Renal pelvis (tissue), 4 donors: ENCODE measurements around the gene MAP1LC3A. TPM values are rescaled to one million over a fixed set of nuclear protein-coding genes. Genes with fewer than 3 reads are reported as not detected.

Experiments used
- DNase-seq: peaks from one replicate; pipeline ENCODE4 v3.0.0-alpha.2; 2013
- polyA plus RNA-seq, 3 donors: library from polyadenylated mRNA; unstranded; fragments of 120-200 nt; gene quantifications; one replicate each; pipeline ENCODE4 v1.2.1, GENCODE V29; 2013; ENCODE audit not compliant: insufficient read length in 3 of 3

Gene MAP1LC3A
- polyA plus RNA-seq, 3 donors, result 30.9 to 34.2 (median 31.7) TPM

DNA sequence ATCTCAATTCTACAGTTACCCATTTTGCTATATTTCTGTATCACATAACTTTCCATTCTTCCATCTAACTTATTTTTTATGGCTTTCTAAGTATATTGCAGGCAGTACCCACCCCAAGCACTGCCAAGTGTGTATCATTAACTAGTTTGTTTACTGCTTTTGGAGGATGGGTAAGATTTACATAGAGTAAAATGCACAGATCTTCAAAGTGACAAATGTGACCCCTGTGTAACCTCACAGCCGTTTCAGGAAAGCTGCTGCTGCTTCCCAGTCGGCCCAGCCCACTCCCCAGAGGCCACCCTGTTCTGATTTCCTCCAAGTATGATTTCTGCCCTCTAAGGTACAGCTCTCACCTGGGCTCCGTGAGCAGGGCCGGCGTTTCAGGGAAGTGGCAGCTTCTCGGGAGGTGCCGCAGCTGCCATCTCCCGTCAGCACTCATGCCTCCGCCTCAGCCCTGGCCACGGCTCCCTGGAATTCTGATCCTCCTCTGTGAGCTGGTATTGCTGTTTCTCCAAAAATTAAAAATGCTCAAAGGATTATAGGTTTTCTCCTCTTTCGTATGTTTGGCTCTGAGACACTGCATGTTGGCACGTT, 15.0 kb upstream of the MAP1LC3A start:
- DNase-seq, result no peak

DNA sequence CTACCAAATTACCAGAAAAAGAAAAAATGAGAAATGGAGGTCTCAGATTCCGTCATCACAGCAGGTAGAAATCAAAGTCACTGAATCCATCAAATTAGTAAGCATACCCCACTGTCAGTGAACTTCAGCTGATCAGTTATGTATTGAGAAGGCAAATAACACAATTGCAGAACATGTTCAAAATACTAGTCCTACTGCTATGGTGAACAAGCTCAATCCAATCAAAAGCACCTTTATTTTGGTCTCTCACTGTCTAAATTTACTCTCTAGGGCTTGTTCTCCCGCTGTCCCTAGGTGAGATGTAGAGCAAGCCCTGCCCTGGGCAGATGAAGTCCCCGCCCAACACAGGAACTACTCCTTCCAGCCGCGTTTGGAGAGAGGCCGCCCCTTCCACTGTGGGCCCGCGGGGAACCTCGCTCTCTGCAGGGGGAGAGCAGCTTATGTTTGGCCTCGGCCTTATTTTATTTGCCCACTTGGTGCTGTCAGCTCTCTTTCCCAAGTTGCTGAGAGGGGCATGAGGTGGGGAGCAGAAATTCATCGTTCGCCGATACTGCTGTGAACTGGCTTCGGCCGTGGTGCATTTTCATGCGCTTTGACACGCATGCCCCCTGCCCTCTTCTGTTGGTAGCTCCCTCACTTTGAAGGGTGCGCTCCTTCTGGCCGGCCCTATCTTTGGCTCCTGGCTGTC, 14.3 kb upstream of the MAP1LC3A start:
- DNase-seq, result no peak

DNA sequence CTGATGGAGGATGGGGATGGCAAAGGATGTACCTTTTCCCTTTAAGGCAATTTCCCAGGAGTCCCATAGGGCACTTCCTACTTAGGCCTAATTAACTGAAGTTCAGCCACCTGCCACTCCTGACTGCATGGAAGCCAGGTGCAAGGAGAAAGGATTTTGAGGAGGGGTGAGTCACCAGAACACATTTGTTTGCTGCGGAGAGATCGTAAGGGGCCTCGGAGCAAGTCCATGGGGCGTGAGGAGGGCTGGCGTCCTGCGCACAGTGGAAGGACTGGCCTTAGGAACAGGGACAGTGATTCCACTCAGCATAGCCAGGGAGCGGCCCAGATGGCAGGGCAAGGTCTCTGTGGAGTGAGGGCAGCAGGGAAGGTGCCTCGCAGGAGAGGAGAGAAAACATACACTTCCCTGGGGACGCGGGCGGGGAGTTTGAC, 11.8 kb upstream of the MAP1LC3A start:
- no peak for DNase-seq

DNA sequence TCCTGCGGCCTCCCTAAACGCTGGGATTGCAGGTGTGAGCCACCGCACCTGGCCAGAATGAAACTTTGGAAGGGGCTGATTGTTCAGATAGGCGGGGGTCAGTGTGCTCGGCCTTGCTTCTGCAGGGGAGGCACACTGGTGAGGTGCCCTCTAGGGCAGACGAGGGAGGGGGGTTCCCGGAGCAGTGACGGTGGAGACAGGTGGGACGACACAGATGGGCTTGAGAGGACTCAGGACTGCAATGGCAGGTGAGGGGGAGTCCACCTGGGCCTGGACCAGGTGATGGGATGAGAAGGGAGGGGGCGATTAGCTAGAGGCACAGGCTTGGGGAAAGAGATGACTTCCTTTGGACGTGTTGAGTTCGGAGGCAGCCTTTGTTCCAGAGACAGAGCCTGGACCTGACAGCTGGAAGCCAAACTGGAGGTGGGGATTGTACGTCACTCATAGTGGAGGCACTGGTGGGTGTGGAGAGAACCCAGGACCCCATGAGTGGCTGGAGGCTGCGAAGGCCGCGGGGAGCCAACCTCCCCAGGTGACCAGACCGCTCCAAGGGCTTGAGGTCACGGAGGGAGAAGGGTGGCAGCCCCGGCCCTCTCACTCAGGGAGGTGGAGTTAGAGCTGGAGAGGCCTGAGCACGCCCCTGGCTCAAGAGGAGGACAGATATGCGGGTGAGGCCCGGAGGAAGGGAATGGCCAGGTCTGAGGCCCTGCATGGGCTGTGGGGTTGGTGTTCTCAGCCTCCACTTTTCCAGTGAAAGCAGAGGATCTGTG, 10.5 kb upstream of the MAP1LC3A start:
- DNase-seq, result no peak

DNA sequence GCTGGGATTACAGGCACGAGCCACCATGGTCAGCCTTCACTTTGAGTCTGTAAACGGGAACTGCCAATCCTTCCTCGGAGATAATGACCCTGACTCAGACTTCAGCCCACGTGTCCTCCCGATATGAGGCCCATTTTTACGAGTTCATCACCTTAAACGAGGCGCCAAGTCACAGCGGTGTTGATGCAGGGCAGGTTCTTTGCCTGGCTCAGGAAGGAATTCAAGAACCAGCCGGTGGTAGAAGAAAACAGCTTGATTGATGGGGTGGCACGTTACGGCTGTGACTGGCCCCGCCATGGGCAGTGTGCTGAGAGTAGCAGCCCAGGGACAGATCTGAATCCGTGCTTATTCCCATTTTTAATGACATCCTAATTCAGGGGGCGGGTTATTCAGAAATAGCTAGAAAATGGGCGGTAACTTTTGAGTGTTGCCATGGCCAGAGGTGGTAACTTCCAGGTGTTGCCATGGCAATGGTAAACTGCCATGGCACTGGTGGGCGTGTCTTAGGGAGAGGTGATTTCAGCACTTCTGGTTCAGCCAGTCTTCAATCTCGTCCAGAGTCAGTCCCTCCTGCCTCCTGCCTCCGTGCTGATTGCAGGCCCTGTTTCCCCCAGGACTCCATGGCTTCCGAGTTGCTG, 9.1 kb upstream of the MAP1LC3A start:
- peak; percentile 71 for DNase-seq

DNA sequence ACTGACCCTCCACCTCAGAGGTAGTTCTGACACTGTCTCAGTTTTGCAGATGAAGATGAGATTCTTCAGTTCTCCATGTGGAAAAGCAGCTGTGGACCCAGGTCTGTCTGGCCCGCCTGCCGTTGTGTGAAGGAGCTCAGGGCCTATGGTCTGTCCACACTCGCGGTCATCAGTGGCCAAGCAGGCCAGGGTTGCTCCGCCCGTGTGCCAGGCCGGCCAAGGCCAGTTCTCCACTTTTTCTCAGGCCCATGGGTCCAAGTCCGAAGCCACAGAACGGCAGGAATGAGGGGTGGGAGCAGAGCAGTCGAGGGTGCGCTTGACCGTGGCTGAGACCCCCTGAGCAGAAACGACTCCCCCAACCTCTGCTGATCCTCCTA, 8.6 kb upstream of the MAP1LC3A start:
- no peak for DNase-seq

DNA sequence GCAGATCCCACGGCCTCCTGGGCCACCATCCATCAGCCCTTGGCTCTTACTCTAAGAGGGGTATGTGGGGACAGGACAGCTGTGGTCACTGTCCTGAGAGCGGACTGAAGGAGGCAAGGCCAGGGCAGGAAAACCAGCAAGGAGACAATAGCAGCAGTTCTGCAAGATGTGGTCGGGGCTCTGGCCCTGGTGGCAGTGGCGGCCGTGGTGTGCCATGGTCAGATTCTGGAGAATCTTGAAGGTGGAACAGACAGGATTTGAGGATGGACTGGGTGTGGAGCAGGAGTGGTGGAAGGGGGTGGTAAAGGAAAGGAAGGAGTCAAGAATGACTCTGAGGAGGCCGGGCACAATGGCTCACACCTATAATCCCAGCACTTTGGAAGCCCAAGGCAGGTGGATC, 5.9 kb upstream of the MAP1LC3A start:
- DNase-seq, result no peak

DNA sequence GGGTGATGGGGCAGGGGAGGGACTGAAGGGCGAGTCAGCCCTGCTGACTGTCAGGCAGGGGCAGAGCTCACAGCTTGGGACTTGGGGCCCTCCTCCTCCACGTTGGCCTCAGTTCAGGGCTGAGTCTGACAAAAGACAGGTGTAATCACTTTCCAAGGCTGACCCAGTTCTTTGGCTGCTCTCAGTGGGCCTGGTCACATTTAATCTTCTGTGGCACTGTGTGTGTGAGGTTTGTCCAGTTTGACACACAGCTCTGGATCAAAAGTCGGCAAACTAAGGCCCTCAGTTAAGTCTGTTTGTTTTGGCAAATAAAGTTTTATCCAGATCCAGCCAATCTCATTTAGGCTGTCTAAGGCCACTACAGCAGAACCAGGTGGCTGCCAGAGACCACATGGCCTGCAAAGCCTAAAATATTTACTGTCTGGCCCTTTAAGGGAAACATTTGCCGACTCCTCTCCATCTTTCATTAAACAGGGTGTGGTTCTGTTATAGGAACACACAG, 5.1 kb upstream of the MAP1LC3A start:
- DNase-seq, result no peak

DNA sequence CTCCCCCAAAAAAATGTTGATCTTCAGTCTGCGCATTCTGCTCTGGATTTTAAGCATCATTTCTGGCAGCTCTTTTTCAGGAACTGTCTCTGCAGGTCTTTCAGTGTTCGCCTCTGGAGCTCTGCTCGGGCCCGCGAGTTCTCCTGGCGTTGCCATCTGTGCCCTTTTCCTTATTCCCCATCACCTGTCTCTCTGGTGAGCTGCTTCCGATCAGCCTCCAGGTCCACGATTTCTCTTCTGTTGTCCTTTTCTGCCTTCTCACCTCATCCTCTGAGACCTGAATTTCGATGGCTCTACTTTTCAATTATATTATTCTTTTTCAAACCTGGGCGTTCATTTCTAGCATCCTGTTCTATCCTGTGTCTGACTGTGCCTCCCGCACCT, 590 bp upstream of the MAP1LC3A start:
- no peak for DNase-seq

DNA sequence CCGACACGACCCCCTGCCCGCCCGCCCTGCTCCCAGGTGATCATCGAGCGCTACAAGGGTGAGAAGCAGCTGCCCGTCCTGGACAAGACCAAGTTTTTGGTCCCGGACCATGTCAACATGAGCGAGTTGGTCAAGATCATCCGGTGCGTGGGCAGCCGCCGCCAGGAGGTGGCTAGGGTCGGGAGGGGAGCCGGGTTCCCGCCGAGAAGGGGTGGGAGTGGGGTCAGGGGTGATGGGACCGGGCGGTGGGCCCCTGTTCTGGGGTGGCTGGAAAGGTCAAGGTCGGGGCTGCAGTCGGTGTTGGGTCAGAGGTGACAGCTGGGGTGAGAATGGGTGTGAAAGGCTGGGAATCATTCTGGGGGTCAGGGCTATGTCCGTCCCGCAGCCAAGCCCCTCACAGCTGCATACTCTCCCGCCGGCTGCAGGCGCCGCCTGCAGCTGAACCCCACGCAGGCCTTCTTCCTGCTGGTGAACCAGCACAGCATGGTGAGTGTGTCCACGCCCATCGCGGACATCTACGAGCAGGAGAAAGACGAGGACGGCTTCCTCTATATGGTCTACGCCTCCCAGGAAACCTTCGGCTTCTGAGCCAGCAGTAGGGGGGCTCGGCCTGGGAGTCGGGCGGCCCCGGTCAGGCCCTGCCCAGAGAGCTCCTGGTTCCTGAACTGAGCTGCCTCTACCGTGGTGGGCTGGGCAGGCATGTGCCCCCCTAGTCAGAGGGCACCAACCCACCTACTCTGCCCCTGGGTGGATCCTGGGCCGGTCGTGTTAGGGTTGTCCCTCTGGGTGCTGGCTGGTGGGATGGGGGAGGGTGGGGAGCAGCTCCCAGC, 1.0 kb downstream of the MAP1LC3A start:
- DNase-seq, result no peak

DNA sequence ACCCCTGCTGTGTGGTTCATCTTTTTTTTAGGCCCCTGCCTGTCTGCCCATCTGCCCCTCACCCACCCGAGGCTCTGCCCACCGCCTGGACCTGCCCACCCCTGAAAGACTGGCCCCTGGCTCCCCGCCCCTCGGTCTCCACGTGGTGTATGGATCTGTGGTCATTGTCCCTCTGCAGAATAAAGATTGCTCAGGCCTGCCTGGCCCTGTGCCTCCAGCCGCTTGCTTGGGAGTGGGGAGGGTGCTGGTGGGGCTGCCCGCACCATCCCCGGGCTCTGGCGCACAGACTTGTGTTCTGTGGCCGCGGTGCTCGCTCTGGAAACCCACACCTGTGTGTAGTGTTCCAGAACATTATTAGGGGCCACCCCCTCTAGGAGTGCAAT, 1.6 kb downstream of the MAP1LC3A start:
- no peak for DNase-seq

DNA sequence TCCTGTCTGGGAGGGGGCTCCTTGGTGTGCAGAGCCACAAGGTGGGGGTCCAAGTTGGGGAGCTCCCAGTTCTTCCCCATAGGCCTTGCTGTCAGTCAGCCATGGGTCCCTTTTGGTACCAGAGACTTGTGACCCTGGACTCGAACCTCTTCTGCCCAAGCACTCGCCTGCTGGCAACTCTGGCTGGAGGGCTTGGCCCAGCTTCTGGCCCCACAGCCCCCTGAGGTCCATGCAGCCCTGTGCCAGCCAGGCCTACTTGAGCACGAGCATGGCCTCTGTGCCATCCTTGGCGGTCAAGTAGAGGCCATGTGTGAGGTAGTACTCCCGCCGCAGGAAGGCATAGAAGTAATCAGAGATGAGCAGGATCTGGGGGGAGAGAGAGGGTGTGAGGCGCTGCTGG, 2.1 kb downstream of the MAP1LC3A start:
- DNase-seq, result no peak

DNA sequence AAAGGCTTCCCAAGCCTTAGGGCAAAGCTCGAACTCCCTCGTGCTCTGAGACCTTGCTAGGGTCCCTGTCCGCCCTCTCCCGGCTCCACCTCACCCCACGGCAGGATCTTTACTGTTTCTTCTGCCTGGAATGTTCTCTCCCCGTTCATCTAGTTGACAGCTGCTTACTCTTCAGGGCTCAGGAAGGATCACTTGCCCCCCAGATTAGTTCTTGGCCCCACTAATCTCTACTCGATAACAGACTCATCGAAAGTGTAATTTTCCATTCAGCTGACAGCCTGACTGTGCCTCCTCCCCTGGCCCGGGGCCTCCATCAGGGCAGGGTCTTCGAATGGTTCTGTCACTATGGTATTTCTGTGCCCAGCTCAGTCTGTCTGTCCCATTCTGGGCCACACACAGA, 3.1 kb downstream of the MAP1LC3A start:
- no peak for DNase-seq

DNA sequence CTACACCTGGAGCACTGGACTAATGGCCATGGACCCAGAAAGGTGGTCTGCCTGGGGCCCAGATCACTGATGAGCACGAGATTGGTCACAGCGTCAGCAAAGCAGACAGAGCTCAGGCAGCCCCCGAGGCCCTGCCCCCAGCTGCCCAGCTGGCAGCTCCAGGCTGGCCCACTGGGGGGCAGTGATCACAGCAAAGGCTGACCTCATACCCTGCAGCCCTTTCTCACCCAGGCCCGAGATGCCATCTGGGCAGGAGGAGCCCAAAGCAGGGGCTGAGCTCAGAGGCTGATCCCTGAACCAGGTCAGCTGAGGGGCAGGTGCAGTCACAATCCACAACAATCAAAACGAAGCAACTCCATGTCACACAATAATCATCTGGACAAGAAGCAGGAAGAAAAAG, 4.1 kb downstream of the MAP1LC3A start:
- no peak for DNase-seq

DNA sequence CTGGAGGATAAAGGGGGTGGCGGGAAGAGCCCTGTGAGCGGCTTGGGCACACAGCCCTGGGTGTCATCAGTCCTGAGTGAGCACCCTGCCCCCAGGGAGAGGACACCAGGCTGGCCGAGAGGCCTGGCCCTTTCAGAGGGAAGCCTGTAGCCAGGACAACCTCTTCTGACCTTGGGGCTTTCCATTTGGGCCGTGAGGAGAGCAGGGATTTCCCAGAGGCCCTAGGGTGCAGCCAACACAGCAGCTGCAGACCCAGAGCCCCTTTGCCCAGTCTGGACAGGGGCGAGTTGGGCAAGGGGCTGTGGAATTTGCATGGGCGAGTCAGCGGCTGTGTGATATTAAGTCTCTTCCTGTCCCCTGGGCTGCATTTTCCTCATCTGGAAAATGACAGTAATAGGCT, 6.3 kb downstream of the MAP1LC3A start:
- DNase-seq, result no peak

DNA sequence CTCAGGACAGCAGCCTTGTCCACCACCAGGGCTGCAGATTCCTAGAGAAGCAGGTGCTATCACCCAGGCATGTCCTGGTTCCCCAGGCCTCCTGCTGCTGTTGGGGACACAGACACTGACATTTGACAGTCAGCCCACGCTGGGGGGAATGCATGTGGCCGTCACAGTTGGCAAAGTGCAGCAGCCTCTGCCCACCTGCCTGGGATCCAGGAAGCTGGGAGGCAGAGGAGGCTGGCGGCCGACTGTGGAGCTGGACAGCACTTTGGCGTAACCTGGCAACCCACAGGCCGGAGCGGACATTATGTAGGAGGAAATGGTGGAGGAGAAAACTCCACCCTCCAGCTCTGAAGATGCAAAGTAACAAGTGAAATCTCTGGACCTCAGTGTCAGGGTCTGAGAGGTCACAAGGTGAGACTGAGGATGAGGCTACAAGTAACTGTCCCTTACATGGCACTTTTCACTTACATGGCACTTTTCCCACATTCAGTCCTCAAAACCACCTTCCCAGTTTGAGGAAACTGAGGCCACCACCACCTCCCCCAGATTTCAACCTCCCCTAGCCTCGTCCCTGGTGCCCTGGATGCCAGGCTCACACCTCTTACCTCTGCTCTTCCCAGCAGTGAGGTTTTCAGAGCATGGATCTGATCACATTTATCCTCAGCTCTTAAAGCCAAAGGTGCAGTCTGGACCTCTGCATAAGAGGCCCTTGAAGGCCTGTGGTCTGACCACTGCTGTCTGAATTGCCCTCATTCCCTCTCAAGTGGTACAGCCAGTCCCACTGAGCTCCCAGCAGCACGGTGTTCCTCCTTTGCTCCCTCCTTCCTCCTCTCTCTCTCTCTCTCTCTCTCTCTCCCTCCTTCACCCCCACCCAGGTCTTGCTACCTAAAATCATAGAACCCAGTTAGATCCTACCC, 8.7 kb downstream of the MAP1LC3A start:
- no peak for DNase-seq

DNA sequence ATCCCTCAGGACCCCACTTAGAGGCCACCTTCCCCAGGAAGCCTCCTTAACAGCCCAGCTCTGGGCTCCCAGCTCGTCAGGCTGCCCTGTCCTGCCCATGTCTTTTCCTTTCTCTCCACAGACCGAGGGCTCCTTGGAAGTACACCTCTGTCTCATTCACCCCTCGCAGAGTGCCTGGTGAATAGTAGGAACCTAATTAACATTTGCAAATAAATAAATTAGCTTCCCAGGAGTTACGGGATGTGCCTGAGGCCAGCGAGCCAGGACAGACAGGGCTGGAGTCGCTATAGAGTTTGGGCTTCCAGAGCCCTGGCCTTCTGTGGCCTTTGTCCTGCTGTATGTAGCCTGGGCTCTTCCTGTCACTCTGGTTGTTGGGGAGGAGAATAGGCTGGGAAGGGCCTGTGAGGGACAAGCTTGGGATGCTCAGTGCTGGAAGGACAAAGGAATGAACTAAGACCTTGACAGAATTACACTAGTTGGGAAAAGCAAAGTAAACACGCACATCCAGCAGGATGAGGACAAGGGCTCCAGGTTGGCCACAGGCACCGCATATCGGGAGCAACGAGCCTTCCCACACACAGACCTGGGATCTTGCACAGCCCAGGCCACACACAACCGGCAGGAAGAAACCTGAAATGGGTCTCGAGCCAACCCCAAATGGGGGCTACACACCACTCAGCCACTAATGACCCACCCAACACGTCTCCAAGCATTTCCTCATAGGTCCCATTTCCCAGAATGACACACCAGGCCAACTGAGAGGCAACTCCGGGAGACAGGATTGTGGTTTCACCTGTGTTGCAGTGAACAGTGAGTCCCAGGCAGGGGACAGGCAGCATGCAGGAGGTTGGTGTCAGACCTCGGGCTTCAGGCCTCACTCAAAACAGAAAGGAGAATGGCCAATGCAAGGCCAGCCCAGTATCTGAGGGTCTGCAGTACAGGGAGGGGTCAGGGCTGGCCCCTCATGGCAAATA, 9.7 kb downstream of the MAP1LC3A start:
- no peak for DNase-seq

DNA sequence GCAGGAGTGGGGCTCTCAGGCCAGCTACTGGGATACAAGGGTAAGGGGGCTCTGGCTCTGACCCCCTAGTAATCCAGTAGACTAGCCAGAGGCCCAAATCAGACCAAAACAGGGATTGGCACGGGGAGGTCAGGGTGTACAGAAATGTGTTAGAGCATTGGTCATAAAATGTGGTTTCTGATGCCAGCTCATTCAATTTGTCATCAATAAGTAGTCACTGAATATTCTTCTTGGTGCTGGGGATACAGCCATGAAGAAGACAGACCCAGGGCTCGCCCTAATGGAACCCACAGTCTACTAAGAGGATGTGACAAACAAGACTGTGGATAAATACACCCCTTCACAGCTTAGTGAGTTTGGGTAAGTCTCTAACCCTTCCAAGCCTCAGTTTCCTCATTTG, 11.1 kb downstream of the MAP1LC3A start:
- DNase-seq, result no peak

DNA sequence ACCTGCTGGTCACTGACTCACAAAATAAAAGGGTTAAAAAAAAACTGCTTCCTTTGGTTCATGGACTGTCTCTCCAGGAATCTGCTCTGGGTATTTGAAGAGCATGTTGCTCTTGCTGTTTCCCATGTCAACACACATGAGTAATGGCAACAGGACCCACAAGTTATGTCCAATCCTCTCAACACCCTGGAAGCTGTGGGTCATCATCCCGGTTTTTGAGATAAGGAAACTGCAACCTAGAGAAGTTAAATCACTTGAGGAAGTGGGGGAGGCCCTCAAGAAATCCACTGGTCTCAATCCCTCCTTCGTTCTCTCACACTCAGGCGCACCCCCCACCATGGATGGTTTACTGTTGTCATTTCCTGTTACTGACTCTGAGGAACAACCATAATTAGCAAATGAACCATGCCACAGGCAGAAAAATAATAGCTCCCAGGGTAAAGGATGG, 12.4 kb downstream of the MAP1LC3A start:
- no peak for DNase-seq
